GM23338 (cell line): Measurements from ENCODE around the gene GRK5. TPM values are rescaled to one million over a fixed set of nuclear protein-coding genes. Genes with fewer than 3 reads are reported as not detected.

Experiments used
- ATAC-seq: fragments of 200-7000 bp; cut with Tn5 transposase; 3 replicates; pipeline ENCODE4 v1.9.1; 2020
- DNase-seq: peaks from one replicate; pipeline ENCODE4 v3.0.0-alpha.2; 2015; ENCODE audit warnings: low spot score
- H2AFZ ChIP-seq: fragments of 200-600 bp; sonication (generic); 2 replicates; pipeline ENCODE4 v1.8.0; 2016; ENCODE audit warnings: antibody characterized with exemption, mild to moderate bottlenecking, moderate library complexity
- H3F3A ChIP-seq: fragments of 200-600 bp; sonication (generic); replicated peaks from 2 replicates; pipeline ENCODE4 v1.8.0; 2017; ENCODE audit warnings: antibody characterized with exemption, mixed run types, low read depth
- H3K27ac ChIP-seq: fragments of 200-600 bp; sonication (generic); 2 replicates; pipeline ENCODE4 v1.6.1; 2016; ENCODE audit warnings: low read depth
- H3K27me3 ChIP-seq: fragments of 200-600 bp; sonication (generic); 2 replicates; pipeline ENCODE4 v1.8.0; 2016; ENCODE audit warnings: mild to moderate bottlenecking, mixed run types, moderate library complexity; ENCODE audit not compliant: insufficient read depth
- H3K36me3 ChIP-seq: fragments of 200-600 bp; sonication (generic); 2 replicates; pipeline ENCODE4 v1.8.0; 2016; ENCODE audit warnings: mild to moderate bottlenecking; ENCODE audit not compliant: insufficient read depth
- H3K4me1 ChIP-seq: fragments of 200-600 bp; sonication (generic); 2 replicates; pipeline ENCODE4 v1.8.0; 2016; ENCODE audit warnings: mild to moderate bottlenecking, moderate library complexity; ENCODE audit not compliant: insufficient read depth
- H3K4me2 ChIP-seq: fragments of 200-600 bp; sonication (generic); 2 replicates; pipeline ENCODE4 v1.7.1; 2017; ENCODE audit warnings: mixed run types
- H3K4me3 ChIP-seq: fragments of 200-600 bp; sonication (generic); 2 replicates; pipeline ENCODE4 v1.6.1; 2016; ENCODE audit warnings: mixed run types
- H3K79me2 ChIP-seq: fragments of 200-600 bp; sonication (generic); replicated peaks from 2 replicates; pipeline ENCODE4 v1.8.0; 2017; ENCODE audit warnings: mild to moderate bottlenecking; ENCODE audit not compliant: insufficient read depth
- H3K9me2 ChIP-seq: fragments of 200-600 bp; sonication (generic); 2 replicates; pipeline ENCODE4 v1.8.0; 2017; ENCODE audit not compliant: insufficient read depth
- H4K20me1 ChIP-seq: fragments of 200-600 bp; sonication (generic); replicated peaks from 2 replicates; pipeline ENCODE4 v1.8.0; 2017; ENCODE audit warnings: mild to moderate bottlenecking; ENCODE audit not compliant: insufficient read depth
- H3K27ac Mint-ChIP-seq: 2 replicates; pipeline ENCODE4 v1.8.0; 2020; ENCODE audit warnings: inconsistent platforms, mild to moderate bottlenecking, moderate library complexity, mixed read lengths
- H3K27me3 Mint-ChIP-seq: 3 replicates; pipeline ENCODE4 v1.8.0; 2022; ENCODE audit warnings: low read depth, mild to moderate bottlenecking, moderate library complexity, mixed read lengths, inconsistent platforms; ENCODE audit not compliant: insufficient read depth, poor library complexity
- H3K36me3 Mint-ChIP-seq: 3 replicates; pipeline ENCODE4 v1.8.0; 2021; ENCODE audit warnings: low read depth, mild to moderate bottlenecking, inconsistent platforms, moderate library complexity, mixed read lengths
- H3K4me1 Mint-ChIP-seq: 3 replicates; pipeline ENCODE4 v1.8.0; 2020; ENCODE audit warnings: mild to moderate bottlenecking, inconsistent platforms, mixed read lengths
- H3K4me3 Mint-ChIP-seq: 3 replicates; pipeline ENCODE4 v1.8.0; 2021; ENCODE audit warnings: moderate library complexity, mild to moderate bottlenecking, inconsistent platforms, mixed read lengths
- H3K9me3 Mint-ChIP-seq: 3 replicates; pipeline ENCODE4 v1.8.0; 2020; ENCODE audit warnings: moderate library complexity, mild to moderate bottlenecking, inconsistent platforms, mixed read lengths
- EZH2 ChIP-seq: fragments of 200-600 bp; sonication (generic); IDR thresholded peaks from one replicate; pipeline ENCODE4 v1.8.0; 2017; ENCODE audit warnings: antibody characterized with exemption, mild to moderate bottlenecking, low read depth; ENCODE audit not compliant: unreplicated experiment
- EZH2phosphoT487 ChIP-seq: fragments of 200-600 bp; sonication (generic); IDR thresholded peaks from one replicate; pipeline ENCODE4 v1.8.1; 2018; ENCODE audit warnings: antibody characterized with exemption; ENCODE audit not compliant: unreplicated experiment
- JUNB ChIP-seq: IDR thresholded peaks from one replicate; pipeline ENCODE4 v1.6.1; 2016; ENCODE audit warnings: antibody characterized with exemption; ENCODE audit not compliant: unreplicated experiment
- NANOG ChIP-seq: IDR thresholded peaks from 2 replicates; pipeline ENCODE4 v1.6.1; 2016; ENCODE audit warnings: antibody characterized with exemption, borderline replicate concordance
- POLR2AphosphoS5 ChIP-seq: IDR thresholded peaks from 2 replicates; pipeline ENCODE4 v1.6.1; 2016; ENCODE audit warnings: antibody characterized with exemption, low read depth
- STAT1 ChIP-seq: IDR thresholded peaks from one replicate; pipeline ENCODE4 v1.6.1; 2016; ENCODE audit warnings: antibody characterized with exemption; ENCODE audit not compliant: unreplicated experiment
- ZNF331 ChIP-seq: fragments of 250-450 bp; sonication (Bioruptor Pico); IDR thresholded peaks from 2 replicates; pipeline ENCODE4 v1.5.0; 2020; ENCODE audit warnings: low read depth, mild to moderate bottlenecking, moderate library complexity
- polyA plus RNA-seq: library from polyadenylated mRNA; unstranded; fragments of >200 nt; fragmentation: Nextera tagmentation; extraction: Ambion mirVana; gene quantifications from 2 replicates; pipeline ENCODE4 v1.2.1, GENCODE V29; 2016
- total RNA-seq: library from RNA; depleted of rRNA; stranded (reverse); fragments of >200 nt; shearing (Covaris generic); gene quantifications from 2 replicates; pipeline ENCODE4 v1.2.3, GENCODE V29; 2014
- TF ChIP-seq, protein P1 (sequence below), 2 experiments: fragments of 200-600 bp in 1 of 2; sonication (generic) in 1 of 2; conservative IDR thresholded peaks; 2 replicates each; pipeline versions ENCODE4 v1.5.1 to v1.6.1; 2016 to 2017; ENCODE audit warnings: antibody characterized with exemption in 2 of 2, low read depth in 2 of 2, mild to moderate bottlenecking in 2 of 2, moderate library complexity in 1 of 2
- TF ChIP-seq, protein P2 (sequence below): IDR thresholded peaks from 2 replicates; pipeline ENCODE4 v1.6.1; 2016; ENCODE audit warnings: antibody characterized with exemption

GRK5 gene
- total and polyA plus RNA-seq, 2 experiments from 2014 or later: 0.53 to 2.0 TPM

DNA sequence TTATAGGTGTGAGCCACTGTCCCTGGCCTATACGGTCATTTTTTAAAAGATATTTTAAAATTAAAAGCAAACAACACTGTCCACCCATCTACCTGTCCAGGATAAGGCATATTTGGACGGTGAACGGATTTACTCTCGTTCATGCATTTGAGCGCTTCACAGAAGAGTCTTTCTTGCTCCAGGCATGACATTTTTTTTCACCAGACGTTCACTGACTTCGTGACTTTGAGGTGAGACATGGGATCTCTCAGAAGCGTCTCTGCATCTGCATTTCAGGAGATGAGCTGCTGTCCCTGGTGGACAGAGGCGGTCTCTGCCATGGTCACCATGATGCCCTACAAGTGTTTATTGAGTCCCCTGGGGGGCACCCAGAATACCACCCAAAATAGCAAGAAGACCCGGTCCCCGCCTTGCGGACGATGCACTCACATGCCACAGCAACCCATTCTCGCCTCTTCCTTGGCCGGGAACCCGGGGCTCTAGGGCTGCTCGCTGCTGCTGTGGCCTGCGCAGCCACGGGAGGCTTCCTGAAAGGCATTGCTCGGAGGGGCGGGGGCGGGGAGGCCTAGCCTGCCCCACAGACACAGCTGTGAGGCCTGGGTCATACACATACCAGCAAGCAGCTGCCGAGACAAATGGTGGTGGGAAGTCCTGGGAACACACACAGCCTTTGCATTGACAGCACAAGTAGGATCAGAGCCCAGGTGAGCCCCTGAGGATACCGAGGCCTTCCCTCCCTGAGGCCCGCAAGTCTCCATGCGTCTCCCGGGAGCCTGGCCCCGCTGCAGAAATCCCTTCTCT is 250.8 kb downstream of the GRK5 start:
- H3K36me3 ChIP-seq: no peaks in the 10 kb centered on the region
- no peaks in the 10 kb centered on the region for H3K27me3 ChIP-seq
- H3K4me2 ChIP-seq: no peak overlapping the region
- no peaks in the 10 kb centered on the region for H4K20me1 ChIP-seq
- no peaks in the 10 kb centered on the region for H3F3A ChIP-seq
- no peak overlapping the region for H3K4me3 ChIP-seq
- H3K4me1 ChIP-seq: no peaks in the 10 kb centered on the region
- H3K79me2 ChIP-seq: no peaks in the 10 kb centered on the region
- DNase-seq (no peak), ATAC-seq (peak; percentile 22)
- Mint-ChIP-seq H3K9me3 (peaks cover 8% of the 10 kb centered on the region), H3K27me3 (peaks cover 10% of the 10 kb centered on the region), H3K4me1 (peaks cover 7% of the 10 kb centered on the region; the same call in 2 of the 3 replicates), H3K36me3 (no peaks in the 10 kb centered on the region), H3K27ac (no peak overlapping the region), H3K4me3 (no peak overlapping the region)
- no peak overlapping the region for H2AFZ ChIP-seq
- H3K27ac ChIP-seq: no peak overlapping the region
- no peaks in the 10 kb centered on the region for H3K9me2 ChIP-seq
- TF ChIP-seq EZH2phosphoT487: no peak
- TF ChIP-seq, protein P1, sequence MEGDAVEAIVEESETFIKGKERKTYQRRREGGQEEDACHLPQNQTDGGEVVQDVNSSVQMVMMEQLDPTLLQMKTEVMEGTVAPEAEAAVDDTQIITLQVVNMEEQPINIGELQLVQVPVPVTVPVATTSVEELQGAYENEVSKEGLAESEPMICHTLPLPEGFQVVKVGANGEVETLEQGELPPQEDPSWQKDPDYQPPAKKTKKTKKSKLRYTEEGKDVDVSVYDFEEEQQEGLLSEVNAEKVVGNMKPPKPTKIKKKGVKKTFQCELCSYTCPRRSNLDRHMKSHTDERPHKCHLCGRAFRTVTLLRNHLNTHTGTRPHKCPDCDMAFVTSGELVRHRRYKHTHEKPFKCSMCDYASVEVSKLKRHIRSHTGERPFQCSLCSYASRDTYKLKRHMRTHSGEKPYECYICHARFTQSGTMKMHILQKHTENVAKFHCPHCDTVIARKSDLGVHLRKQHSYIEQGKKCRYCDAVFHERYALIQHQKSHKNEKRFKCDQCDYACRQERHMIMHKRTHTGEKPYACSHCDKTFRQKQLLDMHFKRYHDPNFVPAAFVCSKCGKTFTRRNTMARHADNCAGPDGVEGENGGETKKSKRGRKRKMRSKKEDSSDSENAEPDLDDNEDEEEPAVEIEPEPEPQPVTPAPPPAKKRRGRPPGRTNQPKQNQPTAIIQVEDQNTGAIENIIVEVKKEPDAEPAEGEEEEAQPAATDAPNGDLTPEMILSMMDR (conservative IDR thresholded peaks at IDR 0.05; ENCODE audit: low read depth in 2 of 2): 0 out of 4 replicates have a peak, but pooled peaks of 1 of the 2 experiments have one; percentile 15
- TF ChIP-seq EZH2: no peak
- TF ChIP-seq JUNB: no peak
- no peak for TF ChIP-seq STAT1
- no peak for TF ChIP-seq NANOG
- TF ChIP-seq, protein P2, sequence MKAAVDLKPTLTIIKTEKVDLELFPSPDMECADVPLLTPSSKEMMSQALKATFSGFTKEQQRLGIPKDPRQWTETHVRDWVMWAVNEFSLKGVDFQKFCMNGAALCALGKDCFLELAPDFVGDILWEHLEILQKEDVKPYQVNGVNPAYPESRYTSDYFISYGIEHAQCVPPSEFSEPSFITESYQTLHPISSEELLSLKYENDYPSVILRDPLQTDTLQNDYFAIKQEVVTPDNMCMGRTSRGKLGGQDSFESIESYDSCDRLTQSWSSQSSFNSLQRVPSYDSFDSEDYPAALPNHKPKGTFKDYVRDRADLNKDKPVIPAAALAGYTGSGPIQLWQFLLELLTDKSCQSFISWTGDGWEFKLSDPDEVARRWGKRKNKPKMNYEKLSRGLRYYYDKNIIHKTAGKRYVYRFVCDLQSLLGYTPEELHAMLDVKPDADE: no peak
- no peak for TF ChIP-seq ZNF331 (CRISPR knock-in tag)
- no peak for TF ChIP-seq POLR2AphosphoS5

DNA sequence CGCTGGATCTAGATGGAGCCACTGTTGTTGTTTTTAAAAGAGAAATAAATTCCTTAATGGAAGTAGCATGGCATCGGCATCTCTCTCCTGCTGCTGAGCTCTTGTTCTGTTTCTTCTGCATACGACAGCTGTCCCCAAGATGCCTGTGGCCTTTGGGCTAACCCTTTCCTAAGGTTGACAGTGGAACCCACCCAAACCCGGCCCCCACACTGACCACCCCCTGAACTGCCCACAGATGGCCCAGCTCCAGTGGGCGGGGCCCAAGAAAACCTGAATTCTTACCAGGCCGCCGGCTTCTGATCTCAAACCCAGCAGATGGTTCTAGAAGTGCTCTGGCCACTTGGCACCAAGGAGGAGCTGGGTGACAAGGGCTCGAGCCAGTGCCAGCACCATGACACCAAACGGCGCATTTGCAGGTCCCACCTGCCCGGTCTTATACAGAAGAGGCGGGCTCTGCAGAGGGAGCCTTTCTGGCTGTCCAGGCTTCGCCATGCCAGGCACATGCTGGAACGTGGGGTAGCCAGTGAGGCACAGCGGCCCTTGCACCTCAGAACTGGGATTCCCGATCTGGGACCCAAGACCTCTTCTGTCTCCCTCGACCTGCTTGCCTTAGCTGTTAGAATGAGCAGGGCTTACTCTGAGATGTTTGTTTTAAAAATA is 252.4 kb downstream of the GRK5 start:
- no peaks in the 10 kb centered on the region for H3K36me3 Mint-ChIP-seq
- Histone ChIP-seq H3K4me2 (no peak overlapping the region), H3K27me3 (no peaks in the 10 kb centered on the region), H3K9me2 (no peaks in the 10 kb centered on the region; the same call in 1 of the 2 replicates), H3K4me3 (no peak overlapping the region), H2AFZ (no peak overlapping the region), H3K79me2 (no peaks in the 10 kb centered on the region), H3K4me1 (no peaks in the 10 kb centered on the region), H3K27ac (no peak overlapping the region), H3F3A (no peaks in the 10 kb centered on the region), H3K36me3 (no peaks in the 10 kb centered on the region), H4K20me1 (no peaks in the 10 kb centered on the region)
- H3K9me3 Mint-ChIP-seq: peaks cover 12% of the 10 kb centered on the region
- no peak overlapping the region for H3K27ac Mint-ChIP-seq
- TF ChIP-seq EZH2phosphoT487: no peak
- TF ChIP-seq POLR2AphosphoS5: no peak
- peaks cover 8% of the 10 kb centered on the region for H3K27me3 Mint-ChIP-seq
- H3K4me3 Mint-ChIP-seq: no peak overlapping the region
- ATAC-seq (no peak), DNase-seq (no peak)
- no peaks in the 10 kb centered on the region; the same call in 2 of the 3 replicates for H3K4me1 Mint-ChIP-seq
